A549 (cell line): ENCODE data around the gene GPR153. TPM values are rescaled to one million over a fixed set of nuclear protein-coding genes. Genes with fewer than 3 reads are reported as not detected.
A peak's percentile ranks its signal among the peaks of the same experiment; 100 is the strongest.

Experiments used
- ATAC-seq, 2 experiments: fragments of 200-7000 bp in 1 of 2; fragments of >200 bp in 1 of 2; cut with Nextera tagmentation in 1 of 2; cut with Tn5 transposase in 1 of 2; 3 replicates each; pipeline versions ENCODE4 v1.8.0 to v1.9.1; 2018 to 2020; ENCODE audit warnings: mild to moderate bottlenecking in 1 of 2, moderate library complexity in 1 of 2
- CTCF ChIA-PET: fragments of 300-600 bp; sonication (Branson Sonifier 250); formaldehyde crosslinking; extraction: SDS; loops from one replicate; lab custom pipeline; 2021; ENCODE audit warnings: antibody characterized with exemption, inconsistent platforms; lab: Yijun Ruan, JAX
- POLR2A ChIA-PET: fragments of 350-600 bp; formaldehyde crosslinking; extraction: SDS; loops from one replicate; lab custom pipeline; 2021; ENCODE audit warnings: antibody characterized with exemption, inconsistent platforms; lab: Yijun Ruan, JAX
- DNase-seq, 2 experiments: peaks; one replicate each; pipeline versions ENCODE4 v3.0.0 to v3.0.0-alpha.2; 2011 to 2016; ENCODE audit warnings: low read depth in 1 of 2, low spot score in 1 of 2
- FAIRE-seq: peaks from 2 replicates; lab custom pipeline; 2011; peaks lifted over from hg19 to GRCh38; lab: Jason Lieb, UNC
- H3K27ac ChIP-seq, 2 experiments: fragments of >200 bp; sonication (Bioruptor Twin); formaldehyde crosslinking; 3 replicates each; pipeline ENCODE4 v1.5.1; 2016 to 2017
- H3K4me1 ChIP-seq: fragments of >200 bp; sonication (Bioruptor Twin); formaldehyde crosslinking; 3 replicates; pipeline ENCODE4 v1.6.1; 2016
- H3K4me2 ChIP-seq: fragments of >200 bp; sonication (Bioruptor Twin); formaldehyde crosslinking; 3 replicates; pipeline ENCODE4 v1.6.1; 2016
- H3K4me3 ChIP-seq: fragments of >200 bp; sonication (Bioruptor Twin); formaldehyde crosslinking; 3 replicates; pipeline ENCODE4 v1.5.1; 2016
- H3K9me3 ChIP-seq: fragments of >200 bp; sonication (Bioruptor Twin); formaldehyde crosslinking; 3 replicates; pipeline ENCODE4 v1.6.1; 2016
- BCL3 ChIP-seq: fragments of >200 bp; sonication (Bioruptor Twin); formaldehyde crosslinking; IDR thresholded peaks from 3 replicates; pipeline ENCODE4 v1.6.1; 2016
- CBX2 ChIP-seq: fragments of 200-600 bp; sonication (generic); IDR thresholded peaks from 2 replicates; pipeline ENCODE4 v1.6.1; 2016; ENCODE audit warnings: low read depth, mild to moderate bottlenecking, borderline replicate concordance
- CTCF ChIP-seq: fragments of >200 bp; sonication (Bioruptor Twin); formaldehyde crosslinking; IDR thresholded peaks from 3 replicates; pipeline ENCODE4 v1.5.1; 2016
- E2F6 ChIP-seq: IDR thresholded peaks from 2 replicates; pipeline ENCODE4 v1.6.1; 2012; ENCODE audit warnings: low read depth, borderline replicate concordance
- ESRRA ChIP-seq: fragments of 150-350 bp; IDR thresholded peaks from 2 replicates; pipeline ENCODE4 v1.6.1; 2014; ENCODE audit warnings: mild to moderate bottlenecking, low read length, borderline replicate concordance
- FOSB ChIP-seq: fragments of 250-450 bp; sonication (Bioruptor Pico); IDR thresholded peaks from 2 replicates; pipeline ENCODE4 v1.5.0; 2020; ENCODE audit warnings: mild to moderate bottlenecking, moderate library complexity
- FOSL2 ChIP-seq, 2 experiments: fragments of 450-650 bp in 1 of 2; fragments of >200 bp in 1 of 2; sonication (Bioruptor Twin) in 1 of 2; formaldehyde crosslinking; IDR thresholded peaks; 2 replicates each; pipeline versions ENCODE4 v1.5.0 to v1.6.1; 2016 to 2020; ENCODE audit warnings: mild to moderate bottlenecking in 1 of 2, moderate library complexity in 1 of 2
- HDAC2 ChIP-seq: fragments of 200-600 bp; sonication (generic); IDR thresholded peaks from 2 replicates; pipeline ENCODE4 v1.6.1; 2016
- HES2 ChIP-seq: fragments of >200 bp; sonication (Bioruptor Twin); formaldehyde crosslinking; IDR thresholded peaks from 2 replicates; pipeline ENCODE4 v1.6.1; 2016
- HEYL ChIP-seq: fragments of 250-450 bp; sonication (Bioruptor Pico); IDR thresholded peaks from 2 replicates; pipeline ENCODE4 v1.8.0; 2021; ENCODE audit warnings: mild to moderate bottlenecking, moderate library complexity
- HOXB13 ChIP-seq: fragments of 250-450 bp; sonication (Bioruptor Pico); IDR thresholded peaks from 2 replicates; pipeline ENCODE4 v1.5.0; 2020; ENCODE audit warnings: low read depth, mild to moderate bottlenecking, moderate library complexity
- JUN ChIP-seq, 2 experiments: fragments of >200 bp; sonication (Bioruptor Twin); formaldehyde crosslinking; IDR thresholded peaks; 2 replicates in 1 of 2; 3 replicates in 1 of 2; pipeline ENCODE4 v1.6.1; 2016 to 2017
- JUNB ChIP-seq: fragments of >200 bp; sonication (Bioruptor Twin); formaldehyde crosslinking; IDR thresholded peaks from 2 replicates; pipeline ENCODE4 v1.6.1; 2016
- MAFK ChIP-seq: fragments of 450-650 bp; IDR thresholded peaks from 2 replicates; pipeline ENCODE4 v1.6.1; 2014; ENCODE audit not compliant: partially characterized antibody
- MAX ChIP-seq: IDR thresholded peaks from 2 replicates; pipeline ENCODE4 v1.6.1; 2012
- MAZ ChIP-seq: fragments of 150-350 bp; IDR thresholded peaks from 2 replicates; pipeline ENCODE4 v1.6.1; 2014; ENCODE audit warnings: antibody characterized with exemption, low read depth, low read length, borderline replicate concordance
- NFE2L2 ChIP-seq: fragments of 150-350 bp; conservative IDR thresholded peaks from 2 replicates; pipeline ENCODE4 v1.6.1; 2014; ENCODE audit warnings: low read length
- NPAS2 ChIP-seq: fragments of 250-450 bp; sonication (Bioruptor Pico); IDR thresholded peaks from 2 replicates; pipeline ENCODE4 v1.8.0; 2022; ENCODE audit warnings: mild to moderate bottlenecking, moderate library complexity, borderline replicate concordance
- NR3C1 ChIP-seq: fragments of >200 bp; sonication (Bioruptor Twin); formaldehyde crosslinking; IDR thresholded peaks from 3 replicates; pipeline ENCODE4 v1.6.1; 2017
- PBX3 ChIP-seq: IDR thresholded peaks from 2 replicates; pipeline ENCODE4 v1.6.1; 2012
- RARB ChIP-seq: fragments of 250-450 bp; sonication (Bioruptor Pico); IDR thresholded peaks from 2 replicates; pipeline ENCODE4 v1.8.0; 2021; ENCODE audit warnings: mild to moderate bottlenecking, moderate library complexity
- RCOR1 ChIP-seq: fragments of 150-350 bp; IDR thresholded peaks from 2 replicates; pipeline ENCODE4 v1.6.1; 2014; ENCODE audit warnings: antibody characterized with exemption, low read length, low read depth
- RNF2 ChIP-seq: fragments of 200-600 bp; sonication (generic); IDR thresholded peaks from 2 replicates; pipeline ENCODE4 v1.6.1; 2016; ENCODE audit warnings: low read depth, mild to moderate bottlenecking, antibody characterized with exemption, moderate library complexity, borderline replicate concordance
- SREBF2 ChIP-seq: fragments of 450-650 bp; IDR thresholded peaks from 2 replicates; pipeline ENCODE4 v1.6.1; 2014; ENCODE audit warnings: mild to moderate bottlenecking, moderate library complexity
- TFCP2L1 ChIP-seq: fragments of 250-450 bp; sonication (Bioruptor Pico); IDR thresholded peaks from 2 replicates; pipeline ENCODE4 v1.5.0; 2021; ENCODE audit warnings: mild to moderate bottlenecking
- ZSCAN20 ChIP-seq: fragments of 250-450 bp; sonication (Bioruptor Pico); IDR thresholded peaks from 2 replicates; pipeline ENCODE4 v1.8.0; 2022; ENCODE audit warnings: mild to moderate bottlenecking, moderate library complexity
- WGBS: methylation state at CpG from one replicate; pipeline ENCODE4 v1.1.6; 2017; ENCODE audit errors: missing lambda C conversion rate; 5-methylcytosine and 5-hydroxymethylcytosine counted together
- polyA plus RNA-seq, 4 experiments: library from polyadenylated mRNA; depleted of rRNA in 3 of 4; stranded (reverse); fragments of >200 nt; fragmentation: RNase III in 1 of 4; extraction: RNeasy Plus Mini Kit Qiagen cat#74134 plus additional on column Dnase treatment in 1 of 4; gene quantifications; 2 replicates in 3 of 4; 3 replicates in 1 of 4; pipeline ENCODE4 v1.2.3, GENCODE V29; 2011 to 2017

GPR153 gene
- polyA plus RNA-seq, 2 of the 4 experiments (the other 2 are of a cell fraction): 0.56 to 1.4 TPM

- 66% methylated on average over 11 of the region's 20 CpGs for WGBS
- CTCF ChIA-PET: interaction anchor here (1.0 to 4.7 kb wide), 6 partner anchors 38 to 198 kb away, joined by 3 to 33 read pairs (median 6); partner anchors contain the start of gene KCNAB2
- ATAC-seq (no peak), FAIRE-seq (no peak), DNase-seq (no peak)
- H3K4me3 ChIP-seq: no peak overlapping the region
- TF ChIP-seq TFCP2L1: no peak
- TF ChIP-seq ZSCAN20: no peak
- TF ChIP-seq HOXB13 (CRISPR knock-in tag): no peak
- no peak for TF ChIP-seq JUN (IDR thresholded peaks at IDR 0.05)
- no peak for TF ChIP-seq RARB (CRISPR knock-in tag)
- TF ChIP-seq RNF2: no peak
- TF ChIP-seq NFE2L2: no peak
- no peak for TF ChIP-seq NR3C1
- TF ChIP-seq FOSB (CRISPR knock-in tag): no peak
- no peak for TF ChIP-seq JUNB
- no peak for TF ChIP-seq MAZ
- TF ChIP-seq BCL3: no peak
- TF ChIP-seq CTCF: no peak
- TF ChIP-seq CBX2: no peak
- TF ChIP-seq FOSL2 (IDR thresholded peaks at IDR 0.05): no peak
- no peak for TF ChIP-seq FOSL2 (CRISPR knock-in tag; IDR thresholded peaks at IDR 0.05)
- no peak for TF ChIP-seq RCOR1
- no peak for TF ChIP-seq NPAS2 (CRISPR knock-in tag)
- no peak for TF ChIP-seq HDAC2
- no peak for TF ChIP-seq MAFK
- TF ChIP-seq PBX3: no peak
- H3K4me1 ChIP-seq: peaks cover 6% of the 10 kb centered on the region; the same call in 2 of the 3 replicates
- no peaks in the 10 kb centered on the region for H3K9me3 ChIP-seq
- POLR2A ChIA-PET: no interaction called here
- H3K4me2 ChIP-seq: no peak overlapping the region
- H3K27ac ChIP-seq: no peak overlapping the region
Observed at GRCh38 chr1:6243053-6243834, 17.7 kb downstream of the GPR153 start.

- POLR2A ChIA-PET: no interaction called here
- TF ChIP-seq NPAS2 (CRISPR knock-in tag) (no peak), SREBF2 (no peak), NFE2L2 (no peak), MAZ (no peak), E2F6 (no peak), ESRRA (no peak), FOSB (CRISPR knock-in tag) (no peak), HES2 (no peak), HEYL (CRISPR knock-in tag) (no peak), MAX (no peak)
- H3K9me3 ChIP-seq: no peaks in the 10 kb centered on the region
- H3K4me2 ChIP-seq: peak overlapping the region; percentile 82
- DNase-seq (no peak), ATAC-seq (no peak), FAIRE-seq (no peak)
- no peak overlapping the region for H3K27ac ChIP-seq
- H3K4me3 ChIP-seq: peak overlapping the region; percentile 41
- WGBS: 59% methylated on average over 4 of the region's 99 CpGs
- CTCF ChIA-PET: interaction anchor here (1.0 to 2.5 kb wide), 4 partner anchors 37 to 181 kb away, joined by 3 to 9 read pairs (median 6); no protein-coding TSS in a partner anchor
- peaks cover 6% of the 10 kb centered on the region; the same call in 2 of the 3 replicates for H3K4me1 ChIP-seq
Observed at GRCh38 chr1:6241887-6242740, 18.8 kb downstream of the GPR153 start.
